Skeletal muscle tissue (tissue), 4 donors: ENCODE results near the gene MRRF. TPM values are rescaled to one million over a fixed set of nuclear protein-coding genes. Genes with fewer than 3 reads are reported as not detected.

Source experiments
- H3K27ac ChIP-seq: one replicate; pipeline ENCODE4 v1.7.0; 2013; ENCODE audit warnings: mild to moderate bottlenecking, low read depth, low read length, inconsistent platforms
- H3K27me3 ChIP-seq, 3 donors: one replicate each; pipeline ENCODE4 v1.7.0; 2013; ENCODE audit warnings: low read length in 3 of 3; ENCODE audit not compliant: control insufficient read depth in 3 of 3, insufficient read depth in 3 of 3
- H3K36me3 ChIP-seq, 3 donors: one replicate each; pipeline ENCODE4 v1.7.0; 2013; ENCODE audit warnings: low read length in 3 of 3; ENCODE audit not compliant: control insufficient read depth in 3 of 3, insufficient read depth in 3 of 3
- H3K4me1 ChIP-seq, 3 donors: one replicate each; pipeline ENCODE4 v1.7.0; 2013; ENCODE audit warnings: low read length in 3 of 3, mild to moderate bottlenecking in 3 of 3; ENCODE audit not compliant: control insufficient read depth in 3 of 3, insufficient read depth in 3 of 3
- H3K4me3 ChIP-seq, 3 donors: one replicate each; pipeline ENCODE4 v1.7.0; 2013; ENCODE audit warnings: low read length in 3 of 3
- H3K9ac ChIP-seq, 3 donors: one replicate each; pipeline ENCODE4 v1.7.0; 2013; ENCODE audit warnings: low read length in 3 of 3, mild to moderate bottlenecking in 3 of 3, moderate library complexity in 2 of 3, low read depth in 1 of 3
- H3K9me3 ChIP-seq, 3 donors: one replicate each; pipeline ENCODE4 v1.7.0; 2013; ENCODE audit warnings: low read length in 3 of 3; ENCODE audit not compliant: control insufficient read depth in 3 of 3
- total RNA-seq: library from RNA; depleted of rRNA; stranded (reverse); fragments of >200 nt; gene quantifications from one replicate; pipeline ENCODE4 v1.2.3, GENCODE V29; 2014
- donor health status: Osteomylitis.

The MRRF gene
- total RNA-seq, 1 donor from 2014 or later, result 29.2 TPM

- Histone ChIP-seq H3K4me1 (no peaks in the 10 kb centered on the region), H3K27me3 (peaks cover 0 to 5% (median 0%) of the 10 kb centered on the region in 3 donors), H3K36me3 (no peaks in the 10 kb centered on the region), H3K9me3 (no peaks in the 10 kb centered on the region), H3K4me3 (no peak overlapping the region), H3K27ac (no peak overlapping the region), H3K9ac (no peak overlapping the region)
Measured at GRCh38 chr9:122364117-122364782, 99.6 kb downstream of the MRRF start.

GRCh38 chr9:122364783-122365150 lies 100.1 kb downstream of the MRRF start:
- no peaks in the 10 kb centered on the region for H3K36me3 ChIP-seq
- H3K4me1 ChIP-seq, result no peaks in the 10 kb centered on the region
- no peaks in the 10 kb centered on the region for H3K9me3 ChIP-seq
- H3K4me3 ChIP-seq, result no peak overlapping the region
- peaks cover 0 to 5% (median 1%) of the 10 kb centered on the region in 3 donors for H3K27me3 ChIP-seq
- no peak overlapping the region for H3K9ac ChIP-seq
- H3K27ac ChIP-seq, result no peak overlapping the region

- Histone ChIP-seq H3K9me3 (no peaks in the 10 kb centered on the region), H3K27ac (no peak overlapping the region), H3K9ac (no peak overlapping the region), H3K4me3 (no peak overlapping the region), H3K27me3 (peaks cover 0 to 11% (median 6%) of the 10 kb centered on the region in 3 donors), H3K36me3 (no peaks in the 10 kb centered on the region), H3K4me1 (peaks cover 0 to 6% (median 3%) of the 10 kb centered on the region in 3 donors)
Measured at GRCh38 chr9:122366074-122366660, 101.5 kb downstream of the MRRF start.

GRCh38 chr9:122367065-122367464 lies 102.4 kb downstream of the MRRF start:
- H3K9me3 ChIP-seq, result no peaks in the 10 kb centered on the region
- no peak overlapping the region for H3K27ac ChIP-seq
- no peak overlapping the region for H3K4me3 ChIP-seq
- H3K36me3 ChIP-seq, result no peaks in the 10 kb centered on the region
- H3K27me3 ChIP-seq, result peaks cover 0 to 20% (median 9%) of the 10 kb centered on the region in 3 donors
- H3K9ac ChIP-seq, result no peak overlapping the region
- H3K4me1 ChIP-seq, result peaks cover 0 to 7% (median 4%) of the 10 kb centered on the region in 3 donors

- no peaks in the 10 kb centered on the region for H3K9me3 ChIP-seq
- H3K27me3 ChIP-seq, result peaks cover 1 to 23% (median 9%) of the 10 kb centered on the region in 3 donors
- H3K27ac ChIP-seq, result no peak overlapping the region
- H3K4me1 ChIP-seq, result peaks cover 0 to 7% (median 4%) of the 10 kb centered on the region in 3 donors
- H3K9ac ChIP-seq, result no peak overlapping the region
- no peaks in the 10 kb centered on the region for H3K36me3 ChIP-seq
- no peak overlapping the region for H3K4me3 ChIP-seq
Measured at GRCh38 chr9:122367774-122368460, 103.2 kb downstream of the MRRF start.

GRCh38 chr9:122368642-122369041 lies 104.0 kb downstream of the MRRF start:
- peaks cover 0 to 7% (median 4%) of the 10 kb centered on the region in 3 donors for H3K4me1 ChIP-seq
- H3K9ac ChIP-seq, result no peak overlapping the region
- no peaks in the 10 kb centered on the region for H3K36me3 ChIP-seq
- no peak overlapping the region for H3K27ac ChIP-seq
- no peaks in the 10 kb centered on the region for H3K9me3 ChIP-seq
- no peak overlapping the region for H3K4me3 ChIP-seq
- peaks cover 3 to 25% (median 9%) of the 10 kb centered on the region in 3 donors for H3K27me3 ChIP-seq

GRCh38 chr9:122370303-122370702 lies 105.6 kb downstream of the MRRF start:
- Histone ChIP-seq H3K4me1 (peaks cover 6 to 9% (median 9%) of the 10 kb centered on the region in 3 donors), H3K27me3 (peaks cover 3 to 25% (median 9%) of the 10 kb centered on the region in 3 donors), H3K36me3 (no peaks in the 10 kb centered on the region), H3K4me3 (peak overlapping the region in 2 of 3 donors; percentile 13 to 32), H3K9me3 (no peaks in the 10 kb centered on the region), H3K27ac (no peak overlapping the region), H3K9ac (no peak overlapping the region)

GRCh38 chr9:122370869-122371755 lies 106.4 kb downstream of the MRRF start, which contains the start of gene PTGS1:
PTGS1 (plus strand) TSS chr9:122371024; CDS start chr9:122371085, 61 bp downstream.
- no peaks in the 10 kb centered on the region for H3K36me3 ChIP-seq
- peaks cover 10 to 16% (median 15%) of the 10 kb centered on the region in 3 donors for H3K4me1 ChIP-seq
- H3K27me3 ChIP-seq, result peaks cover 3 to 25% (median 9%) of the 10 kb centered on the region in 3 donors
- H3K9me3 ChIP-seq, result no peaks in the 10 kb centered on the region
- no peak within 1 kb of the TSS for H3K27ac ChIP-seq
- peak within 1 kb of the TSS in 1 of 3 donors; percentile 45 for H3K9ac ChIP-seq
- peak within 1 kb of the TSS; percentile 36 to 60 (median 41) for H3K4me3 ChIP-seq

GRCh38 chr9:122371846-122372245 lies 107.2 kb downstream of the MRRF start:
- H3K4me1 ChIP-seq, result peaks cover 10 to 16% (median 15%) of the 10 kb centered on the region in 3 donors
- no peaks in the 10 kb centered on the region for H3K36me3 ChIP-seq
- no peak overlapping the region for H3K9ac ChIP-seq
- peaks cover 3 to 25% (median 9%) of the 10 kb centered on the region in 3 donors for H3K27me3 ChIP-seq
- H3K4me3 ChIP-seq, result no peak overlapping the region
- H3K9me3 ChIP-seq, result no peaks in the 10 kb centered on the region
- no peak overlapping the region for H3K27ac ChIP-seq
